Osteoblast (primary cell): ENCODE measurements around the gene MMP27. TPM values are rescaled to one million over a fixed set of nuclear protein-coding genes. Genes with fewer than 3 reads are reported as not detected.

Source experiments
- DNase-seq: peaks from one replicate; pipeline ENCODE4 v3.0.0; 2011; ENCODE audit warnings: low spot score, mixed read lengths; ENCODE audit not compliant: insufficient read length; ENCODE audit errors: missing footprints
- H2AFZ ChIP-seq: 2 replicates; pipeline ENCODE4 v1.6.0; 2011; ENCODE audit warnings: mild to moderate bottlenecking, low read length
- H3K27ac ChIP-seq: 2 replicates; pipeline ENCODE4 v1.5.1; 2011; ENCODE audit warnings: mild to moderate bottlenecking, low read depth, low read length, moderate library complexity
- H3K27me3 ChIP-seq: 2 replicates; pipeline ENCODE4 v1.6.0; 2012; ENCODE audit warnings: mild to moderate bottlenecking, control low read depth, inconsistent platforms, low read length, moderate library complexity; ENCODE audit not compliant: insufficient read depth
- H3K36me3 ChIP-seq: 2 replicates; pipeline ENCODE4 v1.5.1; 2011; ENCODE audit warnings: mild to moderate bottlenecking, low read length, control low read depth, moderate library complexity; ENCODE audit not compliant: insufficient read depth
- H3K4me1 ChIP-seq: 2 replicates; pipeline ENCODE4 v1.5.1; 2011; ENCODE audit warnings: mild to moderate bottlenecking, low read length, control low read depth, moderate library complexity; ENCODE audit not compliant: insufficient read depth
- H3K4me2 ChIP-seq: 2 replicates; pipeline ENCODE4 v1.6.0; 2011; ENCODE audit warnings: mild to moderate bottlenecking, low read length; ENCODE audit not compliant: insufficient read depth
- H3K4me3 ChIP-seq: fragments of 200-600 bp; sonication (generic); 3 replicates; pipeline ENCODE4 v1.5.1; 2012; ENCODE audit warnings: mild to moderate bottlenecking, low read length, inconsistent platforms; ENCODE audit not compliant: insufficient read depth
- H3K79me2 ChIP-seq: 2 replicates; pipeline ENCODE4 v1.6.0; 2012; ENCODE audit warnings: mild to moderate bottlenecking, low read length, control low read depth, inconsistent platforms; ENCODE audit not compliant: insufficient read depth
- H3K9me3 ChIP-seq: 2 replicates; pipeline ENCODE4 v1.5.1; 2011; ENCODE audit warnings: low read depth, low read length, control low read depth
- H4K20me1 ChIP-seq: 2 replicates; pipeline ENCODE4 v1.6.0; 2012; ENCODE audit warnings: mild to moderate bottlenecking, low read length, control low read depth; ENCODE audit not compliant: insufficient read depth
- total RNA-seq: library from RNA; depleted of rRNA; stranded (reverse); fragments of >200 nt; gene quantifications from 2 replicates; pipeline ENCODE4 v1.2.3, GENCODE V29; 2012
- TF ChIP-seq, protein P1 (sequence below): IDR thresholded peaks from 2 replicates; pipeline ENCODE4 v1.5.1; 2011; ENCODE audit warnings: mild to moderate bottlenecking, low read depth, low read length, moderate library complexity; ENCODE audit errors: extremely low read depth

MMP27 gene
- total RNA-seq, 1 donor, result not detected

DNA sequence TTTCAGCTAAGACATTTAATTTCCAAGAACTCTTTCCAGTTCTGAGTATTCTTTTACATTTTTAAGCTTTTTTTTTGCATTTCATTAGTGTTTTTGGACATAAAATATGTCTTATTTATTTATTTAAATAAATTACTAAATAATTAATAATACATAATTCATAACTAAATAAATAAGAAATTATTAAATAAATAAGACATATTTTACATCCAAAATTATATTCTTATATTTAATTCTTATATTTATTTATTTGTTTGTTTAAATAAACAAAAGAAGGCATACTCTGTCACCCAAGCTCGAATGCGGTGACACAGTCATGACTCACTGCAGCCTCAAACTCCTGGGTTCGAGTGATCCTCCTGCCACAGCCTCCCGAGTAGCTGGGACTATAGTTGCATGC, 3.1 kb upstream of the MMP27 start:
- no peak overlapping the region for H3K4me2 ChIP-seq
- no peaks in the 10 kb centered on the region for H3K36me3 ChIP-seq
- no peaks in the 10 kb centered on the region for H3K79me2 ChIP-seq
- H3K4me1 ChIP-seq, result no peaks in the 10 kb centered on the region
- DNase-seq, result no peak
- no peak overlapping the region for H3K4me3 ChIP-seq
- H3K27me3 ChIP-seq, result peaks cover 15% of the 10 kb centered on the region
- H3K9me3 ChIP-seq, result no peaks in the 10 kb centered on the region
- no peaks in the 10 kb centered on the region for H4K20me1 ChIP-seq
- H3K27ac ChIP-seq, result no peak overlapping the region
- TF ChIP-seq, protein P1, sequence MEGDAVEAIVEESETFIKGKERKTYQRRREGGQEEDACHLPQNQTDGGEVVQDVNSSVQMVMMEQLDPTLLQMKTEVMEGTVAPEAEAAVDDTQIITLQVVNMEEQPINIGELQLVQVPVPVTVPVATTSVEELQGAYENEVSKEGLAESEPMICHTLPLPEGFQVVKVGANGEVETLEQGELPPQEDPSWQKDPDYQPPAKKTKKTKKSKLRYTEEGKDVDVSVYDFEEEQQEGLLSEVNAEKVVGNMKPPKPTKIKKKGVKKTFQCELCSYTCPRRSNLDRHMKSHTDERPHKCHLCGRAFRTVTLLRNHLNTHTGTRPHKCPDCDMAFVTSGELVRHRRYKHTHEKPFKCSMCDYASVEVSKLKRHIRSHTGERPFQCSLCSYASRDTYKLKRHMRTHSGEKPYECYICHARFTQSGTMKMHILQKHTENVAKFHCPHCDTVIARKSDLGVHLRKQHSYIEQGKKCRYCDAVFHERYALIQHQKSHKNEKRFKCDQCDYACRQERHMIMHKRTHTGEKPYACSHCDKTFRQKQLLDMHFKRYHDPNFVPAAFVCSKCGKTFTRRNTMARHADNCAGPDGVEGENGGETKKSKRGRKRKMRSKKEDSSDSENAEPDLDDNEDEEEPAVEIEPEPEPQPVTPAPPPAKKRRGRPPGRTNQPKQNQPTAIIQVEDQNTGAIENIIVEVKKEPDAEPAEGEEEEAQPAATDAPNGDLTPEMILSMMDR, result no peak
- no peak overlapping the region for H2AFZ ChIP-seq

DNA sequence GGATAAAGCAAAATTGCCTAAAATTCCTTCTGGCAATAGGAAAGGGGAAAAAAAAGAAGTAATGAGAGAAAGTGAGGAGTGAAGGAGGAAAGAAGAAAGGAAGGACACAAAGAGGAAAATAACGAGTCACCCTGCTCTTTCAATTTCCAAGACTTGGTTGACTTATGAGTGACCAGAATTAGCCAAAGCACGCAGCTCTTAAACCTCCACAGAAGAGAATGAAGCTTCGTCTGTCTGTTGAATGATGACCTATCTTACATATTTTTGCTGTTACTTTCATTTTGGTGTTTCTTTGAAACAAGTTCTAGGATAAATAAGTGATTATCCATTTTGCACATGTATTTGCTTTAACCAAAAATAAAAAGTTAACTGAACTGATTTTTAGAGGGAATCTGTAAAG, 728 bp downstream of the MMP27 start:
- Histone ChIP-seq H3K4me3 (no peak overlapping the region), H3K27me3 (peaks cover 9% of the 10 kb centered on the region), H3K79me2 (no peaks in the 10 kb centered on the region), H3K4me2 (no peak overlapping the region), H3K36me3 (no peaks in the 10 kb centered on the region), H2AFZ (no peak overlapping the region), H3K4me1 (no peaks in the 10 kb centered on the region), H3K27ac (no peak overlapping the region), H4K20me1 (no peaks in the 10 kb centered on the region), H3K9me3 (no peaks in the 10 kb centered on the region)
- TF ChIP-seq, protein P1, result no peak
- DNase-seq, result no peak

GRCh38 chr11:102703826-102704493, 1.6 kb downstream of the MMP27 start:
- H4K20me1 ChIP-seq, result no peaks in the 10 kb centered on the region
- no peaks in the 10 kb centered on the region for H3K4me1 ChIP-seq
- H3K79me2 ChIP-seq, result no peaks in the 10 kb centered on the region
- TF ChIP-seq, protein P1, result no peak
- no peaks in the 10 kb centered on the region for H3K9me3 ChIP-seq
- DNase-seq, result no peak
- no peaks in the 10 kb centered on the region for H3K36me3 ChIP-seq
- H3K27ac ChIP-seq, result no peak overlapping the region
- H3K4me3 ChIP-seq, result no peak overlapping the region
- no peak overlapping the region for H2AFZ ChIP-seq
- peaks cover 9% of the 10 kb centered on the region for H3K27me3 ChIP-seq
- H3K4me2 ChIP-seq, result no peak overlapping the region

GRCh38 chr11:102695201-102695600, 10.4 kb downstream of the MMP27 start:
- no peaks in the 10 kb centered on the region for H3K9me3 ChIP-seq
- no peaks in the 10 kb centered on the region for H3K79me2 ChIP-seq
- TF ChIP-seq, protein P1, result no peak
- H2AFZ ChIP-seq, result no peak overlapping the region
- H3K36me3 ChIP-seq, result no peaks in the 10 kb centered on the region
- H3K4me1 ChIP-seq, result no peaks in the 10 kb centered on the region
- no peaks in the 10 kb centered on the region for H4K20me1 ChIP-seq
- DNase-seq, result no peak
- peaks cover 12% of the 10 kb centered on the region for H3K27me3 ChIP-seq
- H3K27ac ChIP-seq, result no peak overlapping the region
- H3K4me3 ChIP-seq, result no peak overlapping the region
- no peak overlapping the region for H3K4me2 ChIP-seq
